Fibroblast of pulmonary artery (primary cell): ENCODE results near the gene RAB1B.
"Not testable (repeated sequence)": the region's sequence is repeated elsewhere in the genome, so short reads cannot be mapped to it uniquely, and the experiment has no call there.

Experiments used
- DNase-seq: peaks from one replicate; pipeline ENCODE4 v3.0.0-alpha.2; 2010; ENCODE audit warnings: low read depth
- H3K4me3 ChIP-seq: replicated peaks from 2 replicates; pipeline ENCODE4 v1.5.1; 2011; ENCODE audit warnings: low read depth, mild to moderate bottlenecking, control low read depth, low read length, moderate library complexity
- TF ChIP-seq, protein P1 (sequence below): IDR thresholded peaks from 2 replicates; pipeline ENCODE4 v1.5.1; 2011; ENCODE audit warnings: mild to moderate bottlenecking, control low read depth, low read length, inconsistent platforms; ENCODE audit errors: missing control alignments

RAB1B gene

DNA sequence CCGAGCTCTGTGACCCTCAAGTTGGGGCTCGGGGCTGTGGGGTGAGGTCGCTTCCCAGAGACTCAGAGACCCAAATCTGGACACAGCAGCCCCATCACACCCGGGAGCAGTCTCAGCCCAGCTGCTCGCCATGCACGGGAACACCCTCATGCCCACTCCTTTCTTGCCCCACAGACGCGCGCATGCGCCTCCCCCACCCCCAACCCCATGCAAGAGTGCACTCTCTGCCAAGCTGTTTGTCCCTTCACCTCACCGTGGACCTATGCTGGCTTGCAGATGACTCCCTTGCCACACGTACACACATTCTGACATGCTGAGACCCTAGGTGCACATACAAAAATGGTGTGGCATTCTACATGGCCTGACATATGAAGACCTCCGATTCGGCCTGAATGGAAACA is 48.9 kb downstream of the RAB1B start:
- DNase-seq, result peak; percentile 78
- TF ChIP-seq, protein P1, sequence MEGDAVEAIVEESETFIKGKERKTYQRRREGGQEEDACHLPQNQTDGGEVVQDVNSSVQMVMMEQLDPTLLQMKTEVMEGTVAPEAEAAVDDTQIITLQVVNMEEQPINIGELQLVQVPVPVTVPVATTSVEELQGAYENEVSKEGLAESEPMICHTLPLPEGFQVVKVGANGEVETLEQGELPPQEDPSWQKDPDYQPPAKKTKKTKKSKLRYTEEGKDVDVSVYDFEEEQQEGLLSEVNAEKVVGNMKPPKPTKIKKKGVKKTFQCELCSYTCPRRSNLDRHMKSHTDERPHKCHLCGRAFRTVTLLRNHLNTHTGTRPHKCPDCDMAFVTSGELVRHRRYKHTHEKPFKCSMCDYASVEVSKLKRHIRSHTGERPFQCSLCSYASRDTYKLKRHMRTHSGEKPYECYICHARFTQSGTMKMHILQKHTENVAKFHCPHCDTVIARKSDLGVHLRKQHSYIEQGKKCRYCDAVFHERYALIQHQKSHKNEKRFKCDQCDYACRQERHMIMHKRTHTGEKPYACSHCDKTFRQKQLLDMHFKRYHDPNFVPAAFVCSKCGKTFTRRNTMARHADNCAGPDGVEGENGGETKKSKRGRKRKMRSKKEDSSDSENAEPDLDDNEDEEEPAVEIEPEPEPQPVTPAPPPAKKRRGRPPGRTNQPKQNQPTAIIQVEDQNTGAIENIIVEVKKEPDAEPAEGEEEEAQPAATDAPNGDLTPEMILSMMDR, result no peak
- peak overlapping the region; percentile 7 for H3K4me3 ChIP-seq

DNA sequence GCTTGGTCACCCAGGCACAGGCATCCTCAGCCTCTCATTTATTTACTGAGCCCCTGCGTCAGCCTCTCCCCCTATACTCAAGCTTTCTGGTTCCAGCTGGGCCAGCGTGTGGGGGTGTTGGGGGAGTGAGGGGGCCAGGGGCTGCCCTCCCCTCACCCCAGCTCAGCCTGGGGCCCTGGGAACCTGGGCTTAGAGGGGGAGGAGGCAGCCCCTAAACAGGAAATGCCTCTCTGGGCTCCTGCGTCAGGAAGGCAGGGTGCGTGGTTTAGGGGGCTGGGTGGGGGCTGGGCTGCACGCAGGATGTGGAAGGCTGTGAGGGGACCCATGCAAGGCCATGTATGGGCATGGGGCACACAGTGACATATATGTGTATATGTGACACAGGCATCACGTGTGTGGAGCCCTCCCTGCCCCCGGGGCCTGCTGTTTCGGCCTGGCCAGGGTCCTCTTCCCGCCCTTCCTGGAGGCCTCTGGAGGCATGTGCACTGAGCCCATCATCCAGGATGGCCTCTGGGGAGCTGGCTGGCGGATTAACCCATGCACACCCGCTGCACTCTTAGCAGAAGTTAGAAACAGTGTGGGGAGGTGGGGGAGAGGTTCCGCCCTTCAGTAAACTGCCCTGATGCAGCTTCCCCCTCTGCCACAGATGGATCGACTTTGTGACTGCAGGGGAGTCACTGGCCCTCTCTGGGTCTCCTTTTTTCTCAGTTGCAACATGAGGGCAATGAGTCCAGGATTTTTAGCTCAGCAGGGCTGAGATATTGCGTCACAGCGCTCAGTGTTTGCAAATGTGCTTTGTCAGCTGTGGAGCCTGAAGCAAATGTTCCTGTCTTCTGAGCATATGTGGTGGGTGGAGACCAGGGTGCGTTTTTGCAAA is 49.5 kb downstream of the RAB1B start:
- DNase-seq, result peak; percentile 96
- H3K4me3 ChIP-seq, result no peak overlapping the region

GRCh38 chr11:66318600-66318970 is 50.1 kb downstream of the RAB1B start:
- H3K4me3 ChIP-seq, result no peak overlapping the region
- DNase-seq, result no peak
- TF ChIP-seq, protein P1, result no peak

More for the DNA sequence above, 49.5 kb downstream of the RAB1B start:
- TF ChIP-seq, protein P1, result no peak

DNA sequence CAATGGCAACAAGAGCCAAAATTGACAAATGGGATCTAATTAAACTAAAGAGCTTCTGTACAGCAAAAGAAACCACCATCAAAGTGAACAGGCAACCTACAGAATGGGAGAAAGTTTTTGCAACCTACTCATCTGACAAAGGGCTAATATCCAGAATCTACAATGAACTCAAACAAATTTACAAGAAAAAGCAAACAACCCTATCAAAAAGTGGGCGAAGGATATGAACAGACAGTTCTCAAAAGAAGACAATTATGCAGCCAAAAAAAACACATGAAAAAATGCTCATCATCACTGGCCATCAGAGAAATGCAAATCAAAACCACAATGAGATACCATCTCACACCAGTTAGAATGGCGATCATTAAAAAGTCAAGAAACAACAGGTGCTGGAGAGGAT is 51.9 kb downstream of the RAB1B start:
- DNase-seq, H3K4me3 ChIP-seq: not testable (repeated sequence)

GRCh38 chr11:66320748-66321147 is 52.3 kb downstream of the RAB1B start:
- not testable (repeated sequence) for H3K4me3 ChIP-seq, DNase-seq

GRCh38 chr11:66321606-66322005 is 53.2 kb downstream of the RAB1B start:
- no peak overlapping the region for H3K4me3 ChIP-seq
- DNase-seq, result no peak
- TF ChIP-seq, protein P1, result no peak

- TF ChIP-seq, protein P1, result no peak
These were observed 54.4 kb downstream of the RAB1B start for GRCh38 chr11:66322732-66323427.

More at GRCh38 chr11:66322732-66323427, 54.4 kb downstream of the RAB1B start:
- DNase-seq, result peak; percentile 67
- no peak overlapping the region for H3K4me3 ChIP-seq
